GM23248 (cell line): ENCODE measurements around the gene WWOX.

Experiments
- EZH2 ChIP-seq: fragments of 200-600 bp; sonication (generic); IDR thresholded peaks from 2 replicates; pipeline ENCODE4 v1.6.1; 2018; ENCODE audit warnings: antibody characterized with exemption, mild to moderate bottlenecking; ENCODE audit not compliant: insufficient read depth, poor library complexity, severe bottlenecking
- EZH2phosphoT487 ChIP-seq: fragments of 200-600 bp; sonication (generic); IDR thresholded peaks from 2 replicates; pipeline ENCODE4 v1.6.1; 2018; ENCODE audit warnings: antibody characterized with exemption, moderate library complexity, mild to moderate bottlenecking, low read depth; ENCODE audit not compliant: insufficient read depth

GRCh38 chr16:78509965-78510364 lies 410.5 kb downstream of the WWOX start:
- TF ChIP-seq EZH2phosphoT487 (no peak), EZH2 (no peak)
